HEK293T (cell line): Measurements from ENCODE around the gene SMIM33.

ENCODE experiments used
- FOXM1 ChIP-seq: fragments of 450-650 bp; IDR thresholded peaks from 2 replicates; pipeline ENCODE4 v1.6.1; 2017; ENCODE audit warnings: mild to moderate bottlenecking, borderline replicate concordance
- SP1 ChIP-seq: fragments of 450-650 bp; IDR thresholded peaks from 2 replicates; pipeline ENCODE4 v1.6.1; 2017
- SUZ12 ChIP-seq: fragments of 450-650 bp; IDR thresholded peaks from 2 replicates; pipeline ENCODE4 v1.6.1; 2016; ENCODE audit warnings: mild to moderate bottlenecking

GRCh38 chr5:139494256-139494655 lies 23.5 kb downstream of the SMIM33 start:
- no peak for TF ChIP-seq FOXM1
- no peak for TF ChIP-seq SP1
- no peak for TF ChIP-seq SUZ12
